ENCODE data around the gene VAV1.

DNA sequence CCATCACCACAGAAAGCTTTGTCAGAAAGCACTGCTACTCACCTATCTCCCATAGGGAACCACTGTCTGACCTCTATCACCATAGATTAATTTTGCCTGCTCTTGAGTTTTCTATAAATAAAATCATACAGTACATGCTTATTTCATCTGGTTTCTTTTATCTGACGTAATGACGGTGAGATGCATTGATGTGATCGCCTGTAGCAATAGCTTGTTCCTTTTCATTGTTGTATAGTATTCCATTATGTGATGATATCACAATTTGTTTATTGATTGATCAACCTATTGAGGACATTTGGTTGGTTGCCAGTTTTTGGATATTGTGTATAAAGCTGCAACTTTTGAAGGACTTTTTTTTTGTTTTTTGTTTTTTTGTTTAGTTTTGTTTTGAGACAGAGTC, 63.0 kb downstream of the VAV1 start:
- TF ChIP-seq, protein P1, sequence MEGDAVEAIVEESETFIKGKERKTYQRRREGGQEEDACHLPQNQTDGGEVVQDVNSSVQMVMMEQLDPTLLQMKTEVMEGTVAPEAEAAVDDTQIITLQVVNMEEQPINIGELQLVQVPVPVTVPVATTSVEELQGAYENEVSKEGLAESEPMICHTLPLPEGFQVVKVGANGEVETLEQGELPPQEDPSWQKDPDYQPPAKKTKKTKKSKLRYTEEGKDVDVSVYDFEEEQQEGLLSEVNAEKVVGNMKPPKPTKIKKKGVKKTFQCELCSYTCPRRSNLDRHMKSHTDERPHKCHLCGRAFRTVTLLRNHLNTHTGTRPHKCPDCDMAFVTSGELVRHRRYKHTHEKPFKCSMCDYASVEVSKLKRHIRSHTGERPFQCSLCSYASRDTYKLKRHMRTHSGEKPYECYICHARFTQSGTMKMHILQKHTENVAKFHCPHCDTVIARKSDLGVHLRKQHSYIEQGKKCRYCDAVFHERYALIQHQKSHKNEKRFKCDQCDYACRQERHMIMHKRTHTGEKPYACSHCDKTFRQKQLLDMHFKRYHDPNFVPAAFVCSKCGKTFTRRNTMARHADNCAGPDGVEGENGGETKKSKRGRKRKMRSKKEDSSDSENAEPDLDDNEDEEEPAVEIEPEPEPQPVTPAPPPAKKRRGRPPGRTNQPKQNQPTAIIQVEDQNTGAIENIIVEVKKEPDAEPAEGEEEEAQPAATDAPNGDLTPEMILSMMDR (IDR thresholded peaks at IDR 0.05; ENCODE audit: poor library complexity, severe bottlenecking): no peak
- TF ChIP-seq POLR2AphosphoS5 (IDR thresholded peaks at IDR 0.05): no peak
- TF ChIP-seq EZH2 (IDR thresholded peaks at IDR 0.05; ENCODE audit: borderline replicate concordance, insufficient read depth, low read length, poor library complexity, severe bottlenecking): no peak
- no peak for TF ChIP-seq EP300 (conservative IDR thresholded peaks at IDR 0.05; ENCODE audit: poor library complexity, severe bottlenecking)
- TF ChIP-seq, protein P2, sequence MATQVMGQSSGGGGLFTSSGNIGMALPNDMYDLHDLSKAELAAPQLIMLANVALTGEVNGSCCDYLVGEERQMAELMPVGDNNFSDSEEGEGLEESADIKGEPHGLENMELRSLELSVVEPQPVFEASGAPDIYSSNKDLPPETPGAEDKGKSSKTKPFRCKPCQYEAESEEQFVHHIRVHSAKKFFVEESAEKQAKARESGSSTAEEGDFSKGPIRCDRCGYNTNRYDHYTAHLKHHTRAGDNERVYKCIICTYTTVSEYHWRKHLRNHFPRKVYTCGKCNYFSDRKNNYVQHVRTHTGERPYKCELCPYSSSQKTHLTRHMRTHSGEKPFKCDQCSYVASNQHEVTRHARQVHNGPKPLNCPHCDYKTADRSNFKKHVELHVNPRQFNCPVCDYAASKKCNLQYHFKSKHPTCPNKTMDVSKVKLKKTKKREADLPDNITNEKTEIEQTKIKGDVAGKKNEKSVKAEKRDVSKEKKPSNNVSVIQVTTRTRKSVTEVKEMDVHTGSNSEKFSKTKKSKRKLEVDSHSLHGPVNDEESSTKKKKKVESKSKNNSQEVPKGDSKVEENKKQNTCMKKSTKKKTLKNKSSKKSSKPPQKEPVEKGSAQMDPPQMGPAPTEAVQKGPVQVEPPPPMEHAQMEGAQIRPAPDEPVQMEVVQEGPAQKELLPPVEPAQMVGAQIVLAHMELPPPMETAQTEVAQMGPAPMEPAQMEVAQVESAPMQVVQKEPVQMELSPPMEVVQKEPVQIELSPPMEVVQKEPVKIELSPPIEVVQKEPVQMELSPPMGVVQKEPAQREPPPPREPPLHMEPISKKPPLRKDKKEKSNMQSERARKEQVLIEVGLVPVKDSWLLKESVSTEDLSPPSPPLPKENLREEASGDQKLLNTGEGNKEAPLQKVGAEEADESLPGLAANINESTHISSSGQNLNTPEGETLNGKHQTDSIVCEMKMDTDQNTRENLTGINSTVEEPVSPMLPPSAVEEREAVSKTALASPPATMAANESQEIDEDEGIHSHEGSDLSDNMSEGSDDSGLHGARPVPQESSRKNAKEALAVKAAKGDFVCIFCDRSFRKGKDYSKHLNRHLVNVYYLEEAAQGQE (IDR thresholded peaks at IDR 0.05; ENCODE audit: borderline replicate concordance): no peak
- no peak for TF ChIP-seq TAF1 (IDR thresholded peaks at IDR 0.05; ENCODE audit: low read depth)
